HG03159 (cell line): Measurements from ENCODE around the gene NLRP1.

Experiments
- ATAC-seq: cut with Tn5 transposase; IDR thresholded peaks from one replicate; pipeline ENCODE4 v1.9.1; 2021; ENCODE audit warnings: mild to moderate bottlenecking, moderate library complexity; ENCODE audit not compliant: unreplicated experiment

Gene NLRP1

DNA sequence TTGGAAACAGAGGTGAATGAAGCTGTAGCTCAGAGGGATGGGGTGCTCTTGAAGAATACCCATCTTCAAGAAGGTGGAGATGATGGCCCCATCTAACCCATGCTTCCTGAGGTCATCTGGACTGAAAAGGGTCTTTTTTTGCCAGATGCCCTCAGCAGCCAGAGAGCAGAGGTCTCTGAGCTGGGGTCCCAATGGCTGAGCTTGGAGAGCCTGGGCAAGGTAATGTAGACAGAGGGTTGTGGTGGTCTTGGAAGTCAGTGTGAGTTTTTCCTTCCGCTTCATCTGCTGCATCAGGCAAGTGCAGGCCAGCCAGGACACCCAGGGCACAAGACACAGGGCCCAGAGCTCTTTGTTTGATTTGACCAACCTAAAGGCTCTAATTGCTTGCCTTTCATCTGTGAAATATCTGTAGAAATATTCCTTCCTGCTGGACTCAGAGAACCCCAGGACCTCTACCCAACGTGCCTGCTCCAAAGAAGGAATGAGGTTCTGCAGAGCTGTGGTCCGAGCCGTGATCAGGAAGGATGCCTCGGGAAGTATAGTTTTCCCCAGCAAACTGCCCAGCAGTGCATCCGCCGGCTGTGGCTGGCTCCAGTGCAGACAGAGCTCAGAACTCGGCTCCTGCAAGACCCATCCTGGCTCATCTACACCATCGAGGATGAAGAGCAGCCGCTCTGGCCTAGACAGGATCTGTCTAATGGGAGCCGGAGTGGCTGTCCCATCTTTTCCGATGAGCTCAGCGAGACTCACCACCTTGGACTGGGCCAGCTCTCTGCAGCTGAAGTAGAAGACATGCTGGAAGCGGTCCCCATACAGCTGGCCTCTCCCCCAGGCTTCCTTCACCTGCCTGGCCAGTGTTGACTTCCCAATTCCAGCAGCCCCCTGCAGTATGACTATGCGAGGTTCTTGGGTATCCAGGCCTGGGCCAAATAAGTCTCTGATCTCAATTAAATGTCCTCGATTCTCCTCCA, 25.2 kb downstream of the NLRP1 start:
- ATAC-seq, result no peak

GRCh38 chr17:5557990-5558389, 26.3 kb downstream of the NLRP1 start:
- no peak for ATAC-seq

DNA sequence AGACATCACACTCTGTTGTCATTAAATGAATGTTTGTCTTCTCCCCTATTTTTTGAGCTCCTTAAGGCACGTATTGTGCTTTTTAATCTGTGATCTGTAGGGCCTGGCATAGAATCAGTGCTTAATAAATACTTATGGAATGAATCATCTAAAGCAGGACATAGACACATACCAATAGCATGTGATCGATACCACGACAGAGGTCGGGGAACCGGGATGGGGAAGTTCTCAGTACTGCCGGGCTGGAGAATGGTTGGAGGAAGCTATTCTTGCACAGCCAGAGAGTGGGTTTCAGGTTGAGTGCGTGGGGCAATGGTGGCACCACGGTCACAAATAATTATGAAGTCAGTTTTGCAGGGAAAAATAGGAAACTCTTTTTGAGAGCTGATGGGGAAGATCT, 26.8 kb downstream of the NLRP1 start:
- ATAC-seq, result no peak

- no peak for ATAC-seq
These were observed 29.1 kb downstream of the NLRP1 start for GRCh38 chr17:5555254-5555653.

DNA sequence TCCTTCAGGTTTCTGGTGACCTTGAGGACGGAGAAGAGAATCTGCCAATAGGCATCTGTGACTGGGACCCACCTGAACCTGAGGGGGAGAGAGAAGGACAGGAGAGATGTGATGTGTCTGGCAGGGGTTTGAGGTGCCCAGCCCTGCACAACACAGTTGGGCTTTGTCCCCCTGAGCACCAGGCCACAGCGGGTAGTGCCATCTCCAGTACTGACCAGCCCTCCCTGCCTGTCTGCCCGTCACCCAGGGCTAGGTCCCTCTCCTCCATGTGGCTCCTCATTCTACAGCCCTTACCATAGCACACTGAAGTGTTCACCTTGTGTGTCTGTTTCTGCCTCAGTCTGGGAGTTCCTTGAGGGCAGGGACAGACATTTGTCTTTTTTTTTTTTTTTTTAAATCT, 30.8 kb downstream of the NLRP1 start:
- no peak for ATAC-seq

GRCh38 chr17:5552841-5553240, 31.5 kb downstream of the NLRP1 start:
- no peak for ATAC-seq

DNA sequence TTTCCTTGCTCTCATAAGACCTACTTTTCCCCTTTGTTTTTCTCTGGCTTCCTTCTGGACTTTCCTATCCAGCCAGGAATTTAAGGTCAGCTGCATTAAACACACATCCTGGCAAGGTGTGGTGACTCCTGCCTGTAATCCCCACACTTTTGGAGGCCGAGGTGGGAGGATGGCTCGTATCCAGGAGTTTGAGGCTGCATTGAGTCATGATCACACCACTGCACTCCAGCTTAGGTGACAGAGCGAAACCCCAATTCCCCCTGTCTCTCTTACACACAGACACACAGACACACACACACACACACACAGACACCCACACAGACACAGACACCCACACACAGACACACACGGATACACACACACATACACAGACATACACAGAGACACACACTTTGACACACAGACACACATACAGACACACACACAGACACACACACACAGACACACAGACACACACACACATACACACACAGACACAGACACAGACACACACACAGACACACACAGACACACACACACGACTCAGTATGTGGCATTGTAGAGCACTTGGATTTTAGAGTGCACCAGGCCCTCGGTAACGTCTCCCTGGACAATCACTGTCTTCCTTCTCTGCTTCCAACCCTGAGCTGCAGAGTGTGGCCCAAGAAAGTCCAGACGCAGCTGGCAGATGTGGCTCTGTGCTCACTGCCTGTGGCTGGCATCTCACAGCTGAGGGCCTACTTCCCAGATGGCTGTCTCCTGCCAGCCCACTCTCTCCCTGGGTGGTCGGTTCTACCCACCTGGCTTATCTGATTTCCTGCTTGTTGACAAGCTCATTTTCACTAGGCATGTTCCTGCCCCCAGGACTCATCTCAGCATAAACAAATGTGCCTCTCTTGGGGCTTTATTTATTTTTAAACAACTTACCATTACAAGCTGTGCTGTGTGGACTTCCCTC, 39.0 kb downstream of the NLRP1 start:
- no peak for ATAC-seq

GRCh38 chr17:5544115-5544514, 40.2 kb downstream of the NLRP1 start:
- ATAC-seq, result no peak

DNA sequence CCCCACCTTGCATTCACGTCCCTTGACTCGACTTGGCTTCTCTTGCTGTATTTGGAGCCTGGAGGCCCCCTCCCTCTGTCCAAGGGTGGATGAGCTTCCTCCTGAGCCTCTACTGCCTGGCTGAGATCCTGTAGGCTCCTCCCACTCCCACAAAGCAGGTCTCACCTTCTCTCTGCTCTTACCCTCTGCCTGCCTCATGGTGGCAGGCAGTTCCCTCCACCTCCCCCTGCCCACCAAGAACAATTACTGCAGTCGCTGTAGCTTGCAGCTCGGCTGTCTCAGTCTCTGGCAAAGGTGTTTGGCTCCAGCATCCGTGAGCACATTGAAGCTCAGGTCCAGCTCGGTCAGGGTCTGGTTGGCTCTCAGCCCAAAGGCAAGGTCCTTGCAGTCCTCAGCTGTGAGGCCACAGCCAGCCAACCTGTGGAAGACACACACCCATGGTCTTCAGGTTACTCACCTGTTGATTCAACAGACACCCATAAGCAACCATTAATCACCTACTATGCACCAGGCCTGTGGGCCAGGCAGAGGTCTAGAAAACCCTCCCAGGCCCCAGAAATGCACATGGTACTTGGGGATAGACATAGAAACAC, 42.6 kb downstream of the NLRP1 start:
- ATAC-seq, result no peak

DNA sequence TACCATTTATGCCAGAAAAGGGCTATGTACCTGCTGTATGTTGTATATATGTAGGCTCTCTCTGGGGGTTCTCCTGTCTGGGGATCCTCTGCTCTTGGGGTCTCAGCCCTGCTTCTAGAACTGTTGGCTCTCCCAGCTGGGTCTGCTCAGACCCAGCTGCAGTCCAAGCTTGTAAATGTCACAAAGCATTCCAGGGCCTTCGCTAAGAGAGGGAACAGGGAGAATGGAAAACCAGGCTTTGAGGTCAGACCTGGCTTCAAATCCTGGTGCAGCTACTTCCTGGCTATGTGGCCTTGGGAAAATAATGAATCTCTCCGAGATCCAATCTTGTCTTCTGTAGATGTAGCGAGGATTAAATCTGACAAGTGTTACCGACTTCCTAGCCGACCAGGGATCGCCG, 44.0 kb downstream of the NLRP1 start:
- ATAC-seq, result no peak

GRCh38 chr17:5539286-5539685, 45.0 kb downstream of the NLRP1 start:
- no peak for ATAC-seq

GRCh38 chr17:5536866-5537650, 47.3 kb downstream of the NLRP1 start:
- ATAC-seq, result no peak

DNA sequence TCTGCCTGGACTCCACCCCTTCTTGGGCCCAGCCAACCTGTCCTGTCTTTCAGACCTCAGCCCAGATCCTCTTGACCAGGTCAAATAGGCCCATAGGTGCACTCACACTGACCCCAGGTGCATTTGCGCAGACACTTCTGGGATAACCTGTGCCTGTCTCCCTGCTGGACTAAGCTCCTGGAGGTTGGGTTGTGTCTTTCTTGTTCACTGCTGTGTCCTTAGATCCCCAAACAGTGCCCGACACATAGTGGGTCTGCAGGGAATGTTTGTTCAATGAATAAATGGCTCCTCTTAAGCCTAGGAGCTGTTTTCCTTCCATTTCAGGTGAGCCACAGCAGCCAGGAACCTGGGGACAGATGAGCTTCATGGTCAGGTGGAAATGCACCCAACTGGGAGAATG, 48.9 kb downstream of the NLRP1 start:
- ATAC-seq, result no peak

DNA sequence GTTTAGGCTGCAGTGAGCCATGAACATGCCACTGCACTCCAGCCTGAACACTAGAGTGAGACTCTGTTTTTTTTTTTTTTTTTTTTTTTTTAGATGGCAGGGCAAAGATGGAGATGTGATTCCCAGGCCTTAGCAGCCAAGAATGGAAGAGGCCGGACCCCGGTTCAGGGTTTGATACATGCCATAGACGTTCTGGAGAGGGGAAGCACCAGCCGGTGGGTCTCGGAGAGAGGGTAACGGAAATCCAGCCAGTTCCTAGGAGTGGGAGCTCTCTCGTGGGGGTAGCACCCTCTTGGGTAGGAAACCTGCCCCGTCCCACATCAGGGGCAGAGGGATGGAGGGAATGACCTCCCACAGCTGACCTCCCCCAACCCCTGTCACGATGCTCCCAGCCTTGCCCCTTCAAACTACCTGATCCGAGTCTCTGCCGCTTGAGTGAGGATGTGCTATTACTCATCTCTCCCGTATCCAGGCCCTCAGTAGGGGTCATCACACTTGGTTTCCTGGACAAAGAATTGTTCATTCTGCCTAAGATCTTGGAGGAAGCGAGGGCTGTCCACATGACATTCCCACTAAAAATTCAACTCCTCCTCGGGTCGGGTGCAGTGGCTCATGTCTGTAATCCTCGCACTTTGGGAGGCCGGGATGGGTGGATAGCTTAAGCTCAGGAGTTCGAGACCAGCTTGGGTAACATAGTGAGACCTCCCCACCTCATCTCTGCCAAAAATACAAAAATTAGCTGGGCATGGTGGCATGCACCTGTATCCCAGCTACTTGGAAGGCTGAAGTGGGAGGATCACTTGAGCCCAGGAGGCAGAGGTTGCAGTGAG, 50.6 kb downstream of the NLRP1 start:
- no peak for ATAC-seq

GRCh38 chr17:5532581-5532980, 51.7 kb downstream of the NLRP1 start:
- no peak for ATAC-seq

DNA sequence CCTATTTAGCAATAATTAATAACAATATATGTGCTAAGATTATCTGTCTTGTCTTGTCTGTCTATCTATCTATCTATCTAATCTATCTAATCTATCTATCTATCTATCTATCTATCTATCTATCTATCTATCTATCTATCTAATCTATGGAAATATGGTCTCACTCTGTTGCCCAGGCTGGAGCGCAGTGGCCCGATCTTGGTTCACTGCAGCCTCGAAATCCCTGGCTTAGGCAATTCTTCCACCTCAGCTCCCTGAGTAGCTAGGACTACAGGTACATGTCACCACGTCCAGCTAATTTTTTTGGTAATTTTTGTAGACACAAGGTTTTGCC, 53.3 kb downstream of the NLRP1 start:
- no peak for ATAC-seq

GRCh38 chr17:5530265-5531084, 53.8 kb downstream of the NLRP1 start:
- ATAC-seq, result no peak

DNA sequence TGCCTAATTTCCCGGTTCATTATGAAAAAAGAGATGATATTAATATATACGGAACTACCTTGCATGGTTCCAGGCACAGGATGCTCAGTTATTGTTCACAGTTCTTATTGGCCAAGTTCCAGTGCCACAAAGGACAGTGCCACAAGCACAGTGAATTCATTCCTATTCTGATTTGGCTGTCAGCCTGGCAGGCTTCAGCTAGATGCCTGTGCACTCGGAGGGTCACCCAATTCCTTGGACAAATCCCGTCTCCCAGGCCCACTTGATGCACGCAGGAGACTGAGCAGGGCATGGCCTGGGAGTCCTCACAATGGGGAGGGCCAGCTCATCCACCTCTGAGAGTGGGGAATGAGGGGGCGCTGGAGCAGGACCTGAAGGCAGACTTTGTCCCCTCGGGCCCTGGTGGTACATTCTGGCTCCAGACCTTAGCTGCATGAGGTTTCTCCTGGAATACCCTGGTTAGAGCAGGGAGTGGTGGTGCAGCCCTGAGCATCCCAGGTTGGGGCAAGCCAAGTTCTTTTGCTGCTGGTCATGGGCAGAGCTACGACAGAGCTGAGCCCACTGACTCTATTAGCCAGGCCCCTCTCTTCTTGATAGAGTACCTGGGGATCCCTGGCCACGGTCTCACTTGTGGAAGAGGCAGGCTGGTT, 56.6 kb downstream of the NLRP1 start:
- no peak for ATAC-seq
